Keratinocyte (primary cell): ENCODE results near the gene YDJC. TPM values are rescaled to one million over a fixed set of nuclear protein-coding genes. Genes with fewer than 3 reads are reported as not detected.

ENCODE experiments used
- DNase-seq: peaks from one replicate; pipeline ENCODE4 v3.0.0-alpha.2; 2011; ENCODE audit warnings: low read depth, missing footprints, low spot score
- FAIRE-seq: peaks from 2 replicates; lab custom pipeline; 2011; peaks lifted over from hg19 to GRCh38; lab: Jason Lieb, UNC
- H2AFZ ChIP-seq: 2 replicates; pipeline ENCODE4 v1.6.0; 2012; ENCODE audit warnings: low read length, control low read depth, inconsistent platforms; ENCODE audit not compliant: control insufficient read depth
- H3K27ac ChIP-seq: 2 replicates; pipeline ENCODE4 v1.5.1; 2011; ENCODE audit warnings: low read length; ENCODE audit not compliant: control insufficient read depth, insufficient read depth
- H3K27me3 ChIP-seq: 3 replicates; pipeline ENCODE4 v1.6.0; 2011; ENCODE audit warnings: low read length; ENCODE audit not compliant: control insufficient read depth, insufficient read depth; ENCODE audit errors: extremely low read depth
- H3K36me3 ChIP-seq, 2 experiments: 2 replicates in 1 of 2; 3 replicates in 1 of 2; pipeline ENCODE4 v1.5.1; 2011; ENCODE audit warnings: low read length in 2 of 2, mild to moderate bottlenecking in 1 of 2; ENCODE audit not compliant: control insufficient read depth in 2 of 2, insufficient read depth in 2 of 2; ENCODE audit errors: extremely low read depth in 1 of 2
- H3K4me1 ChIP-seq: 3 replicates; pipeline ENCODE4 v1.5.1; 2011; ENCODE audit warnings: low read length; ENCODE audit not compliant: control insufficient read depth, insufficient read depth; ENCODE audit errors: extremely low read depth
- H3K4me2 ChIP-seq: 3 replicates; pipeline ENCODE4 v1.6.0; 2011; ENCODE audit warnings: low read depth, low read length; ENCODE audit not compliant: control insufficient read depth, insufficient read depth; ENCODE audit errors: extremely low read depth
- H3K4me3 ChIP-seq, 3 experiments: fragments of 200-600 bp in 1 of 3; sonication (generic) in 1 of 3; 2 replicates in 2 of 3; 3 replicates in 1 of 3; pipeline ENCODE4 v1.5.1; 2011 to 2016; ENCODE audit warnings: low read length in 3 of 3, mild to moderate bottlenecking in 3 of 3, control low read depth in 2 of 3, inconsistent platforms in 1 of 3, low read depth in 1 of 3, mixed read lengths in 1 of 3, mixed run types in 1 of 3, moderate library complexity in 1 of 3; ENCODE audit not compliant: control insufficient read depth in 2 of 3, insufficient read depth in 2 of 3; ENCODE audit errors: extremely low read depth in 1 of 3
- H3K79me2 ChIP-seq: 2 replicates; pipeline ENCODE4 v1.6.0; 2012; ENCODE audit warnings: low read length; ENCODE audit not compliant: control insufficient read depth, insufficient read depth
- H3K9ac ChIP-seq: 3 replicates; pipeline ENCODE4 v1.6.0; 2011; ENCODE audit warnings: low read length; ENCODE audit not compliant: control insufficient read depth, insufficient read depth; ENCODE audit errors: extremely low read depth
- H3K9me1 ChIP-seq: 3 replicates; pipeline ENCODE4 v1.6.0; 2011; ENCODE audit warnings: low read length; ENCODE audit not compliant: control insufficient read depth, insufficient read depth; ENCODE audit errors: extremely low read depth
- H3K9me3 ChIP-seq: 2 replicates; pipeline ENCODE4 v1.5.1; 2012; ENCODE audit warnings: low read depth, low read length; ENCODE audit not compliant: control insufficient read depth
- H4K20me1 ChIP-seq: 3 replicates; pipeline ENCODE4 v1.6.0; 2011; ENCODE audit warnings: low read length; ENCODE audit not compliant: control insufficient read depth, insufficient read depth; ENCODE audit errors: extremely low read depth
- EZH2 ChIP-seq: IDR thresholded peaks from one replicate; pipeline ENCODE4 v1.6.1; 2012; ENCODE audit warnings: inconsistent platforms, mild to moderate bottlenecking, low read length, moderate library complexity
- dilution Hi-C: fragments of 300-500 bp; cut with MboI; formaldehyde crosslinking; loops from one replicate; pipeline ENCODE4 v1.7.0; 2020; ENCODE audit warnings: low sequenced_read_pairs; ENCODE audit not compliant: extremely low pct_ligation_motif_present
- polyA plus RNA-seq, 5 experiments: library from polyadenylated mRNA; depleted of rRNA in 3 of 5; stranded (reverse) in 3 of 5; stranded (forward) in 1 of 5; unstranded in 1 of 5; fragments of >200 nt; gene quantifications; 1 replicate in 1 of 5; 2 replicates in 3 of 5; 3 replicates in 1 of 5; pipeline versions ENCODE4 v1.2.1 to v1.2.3, GENCODE V29; 2011 to 2012; ENCODE audit warnings: missing spikeins in 2 of 5, low read depth in 1 of 5, low replicate concordance in 1 of 5
- TF ChIP-seq, protein P1 (sequence below), 3 experiments: IDR thresholded peaks in 1 of 3; conservative IDR thresholded peaks in 1 of 3; optimal IDR thresholded peaks in 1 of 3; 2 replicates in 2 of 3; 3 replicates in 1 of 3; pipeline versions ENCODE3 to v1.5.1; 2011; ENCODE audit warnings: low read length in 3 of 3, mild to moderate bottlenecking in 3 of 3, moderate library complexity in 2 of 3, control low read depth in 1 of 3, inconsistent platforms in 1 of 3; ENCODE audit not compliant: insufficient read depth in 2 of 3; ENCODE audit errors: extremely low read depth in 1 of 3

Gene YDJC
- polyA plus RNA-seq, 1 donor (not counting 4 experiments of a cell fraction or from before 2014, with no cell fraction given), result 18.2 TPM

DNA sequence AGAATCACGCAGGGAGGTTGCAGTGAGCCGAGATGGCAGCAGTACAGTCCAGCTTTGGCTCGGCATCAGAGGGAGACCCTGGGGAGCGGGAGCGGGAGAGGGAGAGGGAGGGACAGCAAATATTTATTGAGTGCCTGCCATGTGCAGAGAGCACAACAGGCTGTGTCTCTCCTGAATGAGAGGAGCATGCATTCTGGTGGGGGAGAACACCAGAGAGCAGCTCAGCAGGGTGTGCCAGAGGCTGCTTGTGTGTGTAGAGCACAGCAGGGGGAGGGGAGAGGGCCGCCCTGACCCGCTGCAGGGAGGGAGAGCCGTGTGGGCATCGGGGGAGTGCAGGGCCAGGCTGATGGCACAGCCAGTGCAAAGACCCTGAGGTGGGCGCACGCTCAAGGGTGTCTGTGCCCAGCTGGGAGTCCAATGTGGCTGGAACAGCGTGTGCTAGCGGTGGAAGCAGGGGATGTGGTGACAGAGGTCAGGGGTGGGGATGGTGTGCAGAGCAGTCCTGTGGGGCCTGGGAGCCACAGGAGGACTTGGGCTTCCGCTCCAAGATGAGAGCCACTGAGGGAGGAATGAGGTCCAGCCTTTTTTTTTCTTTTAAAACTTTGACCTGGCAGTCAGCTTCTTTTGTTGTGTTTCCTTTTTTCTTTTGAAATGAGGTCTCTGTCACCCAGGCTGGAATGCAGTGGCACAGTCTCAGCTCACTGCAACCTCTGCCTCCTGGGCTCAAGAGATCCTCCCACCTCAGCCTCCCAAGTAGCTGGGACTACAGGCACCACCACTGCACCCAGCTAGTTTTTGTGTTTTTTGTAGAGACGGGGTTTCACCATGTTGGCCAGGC lies 48.0 kb upstream of the YDJC start:
- Histone ChIP-seq H2AFZ (no peak overlapping the region), H3K4me2 (no peak overlapping the region), H3K27me3 (no peaks in the 10 kb centered on the region), H3K36me3 (peaks cover 14 to 34% of the 10 kb centered on the region in 2 experiments), H3K4me1 (no peaks in the 10 kb centered on the region), H3K9ac (no peak overlapping the region), H3K9me1 (no peaks in the 10 kb centered on the region), H3K4me3 (no peak overlapping the region), H3K27ac (no peak overlapping the region), H3K9me3 (no peaks in the 10 kb centered on the region), H4K20me1 (no peaks in the 10 kb centered on the region), H3K79me2 (no peaks in the 10 kb centered on the region)
- no peak for DNase-seq
- TF ChIP-seq, protein P1, sequence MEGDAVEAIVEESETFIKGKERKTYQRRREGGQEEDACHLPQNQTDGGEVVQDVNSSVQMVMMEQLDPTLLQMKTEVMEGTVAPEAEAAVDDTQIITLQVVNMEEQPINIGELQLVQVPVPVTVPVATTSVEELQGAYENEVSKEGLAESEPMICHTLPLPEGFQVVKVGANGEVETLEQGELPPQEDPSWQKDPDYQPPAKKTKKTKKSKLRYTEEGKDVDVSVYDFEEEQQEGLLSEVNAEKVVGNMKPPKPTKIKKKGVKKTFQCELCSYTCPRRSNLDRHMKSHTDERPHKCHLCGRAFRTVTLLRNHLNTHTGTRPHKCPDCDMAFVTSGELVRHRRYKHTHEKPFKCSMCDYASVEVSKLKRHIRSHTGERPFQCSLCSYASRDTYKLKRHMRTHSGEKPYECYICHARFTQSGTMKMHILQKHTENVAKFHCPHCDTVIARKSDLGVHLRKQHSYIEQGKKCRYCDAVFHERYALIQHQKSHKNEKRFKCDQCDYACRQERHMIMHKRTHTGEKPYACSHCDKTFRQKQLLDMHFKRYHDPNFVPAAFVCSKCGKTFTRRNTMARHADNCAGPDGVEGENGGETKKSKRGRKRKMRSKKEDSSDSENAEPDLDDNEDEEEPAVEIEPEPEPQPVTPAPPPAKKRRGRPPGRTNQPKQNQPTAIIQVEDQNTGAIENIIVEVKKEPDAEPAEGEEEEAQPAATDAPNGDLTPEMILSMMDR (optimal IDR thresholded peaks at IDR 0.05 in 1 of 3, IDR thresholded peaks at IDR 0.05 in 1 of 3, conservative IDR thresholded peaks at IDR 0.05 in 1 of 3; ENCODE audit: extremely low read depth in 1 of 3, insufficient read depth in 2 of 3, low read length in 3 of 3), result no peak
- TF ChIP-seq EZH2, result no peak
- no peak for FAIRE-seq
- dilution Hi-C loops, result no loop called here

- DNase-seq, result no peak
- H3K9me1 ChIP-seq, result no peaks in the 10 kb centered on the region
- no peak for FAIRE-seq
- no peaks in the 10 kb centered on the region for H3K27me3 ChIP-seq
- no peak overlapping the region for H3K9ac ChIP-seq
- H3K9me3 ChIP-seq, result no peaks in the 10 kb centered on the region
- H3K36me3 ChIP-seq, result peaks cover 26 to 38% of the 10 kb centered on the region in 2 experiments
- no peaks in the 10 kb centered on the region for H4K20me1 ChIP-seq
- H3K4me2 ChIP-seq, result no peak overlapping the region
- dilution Hi-C loops, result no loop called here
- no peak overlapping the region for H3K27ac ChIP-seq
- H2AFZ ChIP-seq, result no peak overlapping the region
- H3K4me1 ChIP-seq, result peaks cover 2% of the 10 kb centered on the region
- TF ChIP-seq, protein P1 (optimal IDR thresholded peaks at IDR 0.05 in 1 of 3, IDR thresholded peaks at IDR 0.05 in 1 of 3, conservative IDR thresholded peaks at IDR 0.05 in 1 of 3; ENCODE audit: extremely low read depth in 1 of 3, insufficient read depth in 2 of 3, low read length in 3 of 3), result no peak
- no peak for TF ChIP-seq EZH2
- peaks cover 1% of the 10 kb centered on the region for H3K79me2 ChIP-seq
- H3K4me3 ChIP-seq, result no peak overlapping the region
Observed at GRCh38 chr22:21674638-21675245, 44.9 kb upstream of the YDJC start.
